Activated CD4-positive, alpha-beta T cell treated with anti-CD3 and anti-CD28 coated beads, Interleukin-2, Interleukin-6, amounts not matched to agents 100 ng/mL and 50 ng/mL, durations not matched to agents 16 hours and 8 hours (primary cell): ENCODE data around the gene OR9A2.

ENCODE experiments used
- DNase-seq: peaks from one replicate; pipeline ENCODE4 v3.0.0-alpha.2; 2020

Gene OR9A2, protein sequence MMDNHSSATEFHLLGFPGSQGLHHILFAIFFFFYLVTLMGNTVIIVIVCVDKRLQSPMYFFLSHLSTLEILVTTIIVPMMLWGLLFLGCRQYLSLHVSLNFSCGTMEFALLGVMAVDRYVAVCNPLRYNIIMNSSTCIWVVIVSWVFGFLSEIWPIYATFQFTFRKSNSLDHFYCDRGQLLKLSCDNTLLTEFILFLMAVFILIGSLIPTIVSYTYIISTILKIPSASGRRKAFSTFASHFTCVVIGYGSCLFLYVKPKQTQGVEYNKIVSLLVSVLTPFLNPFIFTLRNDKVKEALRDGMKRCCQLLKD

DNA sequence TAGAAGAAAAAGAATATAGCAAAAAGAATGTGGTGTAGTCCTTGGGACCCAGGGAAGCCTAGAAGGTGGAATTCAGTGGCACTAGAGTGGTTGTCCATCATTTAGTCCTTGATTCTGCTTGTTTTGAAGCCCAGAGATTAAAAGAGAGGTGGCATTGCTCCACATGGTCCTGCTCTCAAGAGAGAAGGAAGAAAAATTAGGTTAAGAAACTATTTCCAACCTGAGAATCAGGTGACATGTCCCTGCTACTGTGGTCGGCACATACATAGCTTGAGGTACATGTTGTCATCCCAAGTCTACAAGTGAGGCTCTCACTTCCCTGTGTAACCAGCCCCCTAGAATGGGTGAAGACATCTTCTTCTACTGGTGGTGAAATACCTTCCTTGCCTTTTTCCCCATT lies at the start of gene OR9A2:
Gene OR9A2, minus strand, starts transcription at position 101 of the 400 bp plus-strand sequence. Its CDS starts 0 bp downstream, at position 101.
- DNase-seq: no peak

DNA sequence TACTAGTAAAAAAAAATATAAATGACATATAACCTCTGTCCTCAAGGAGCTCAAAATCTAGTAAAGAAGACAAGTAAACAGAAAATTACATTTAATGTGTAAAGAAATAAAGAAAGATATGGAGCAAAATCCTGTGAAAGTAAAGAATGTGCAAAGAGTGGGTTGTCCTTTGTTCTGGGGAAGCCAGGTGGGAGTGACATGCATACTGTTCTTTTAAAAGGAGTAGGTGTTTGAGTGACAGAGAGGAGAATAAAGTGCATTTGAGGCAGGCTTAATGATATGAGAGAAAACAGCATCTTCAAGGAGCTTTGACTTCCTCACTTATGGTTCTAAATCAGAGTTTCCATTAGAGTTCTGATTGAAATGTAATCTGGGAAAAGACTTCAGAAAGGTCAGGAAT lies 47.2 kb upstream of the OR9A2 start:
- no peak for DNase-seq

DNA sequence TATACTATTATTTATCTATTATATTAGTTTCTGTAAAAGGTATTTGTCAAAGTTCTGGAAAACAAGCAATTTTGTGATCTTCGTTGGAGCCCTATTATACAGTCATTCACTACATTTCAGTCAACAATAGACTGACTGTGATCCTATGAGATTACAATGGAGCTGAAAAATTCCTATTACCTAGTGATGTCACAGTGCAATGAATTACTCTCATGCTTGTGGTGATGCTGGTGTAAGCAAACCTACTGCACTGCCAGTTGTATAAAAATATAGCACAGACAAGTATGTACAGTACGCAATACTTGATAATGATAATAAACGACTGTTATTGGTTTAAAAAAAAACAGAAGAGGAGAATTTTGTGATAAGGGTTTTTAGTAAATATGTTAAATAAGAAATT lies 46.6 kb upstream of the OR9A2 start:
- no peak for DNase-seq

DNA sequence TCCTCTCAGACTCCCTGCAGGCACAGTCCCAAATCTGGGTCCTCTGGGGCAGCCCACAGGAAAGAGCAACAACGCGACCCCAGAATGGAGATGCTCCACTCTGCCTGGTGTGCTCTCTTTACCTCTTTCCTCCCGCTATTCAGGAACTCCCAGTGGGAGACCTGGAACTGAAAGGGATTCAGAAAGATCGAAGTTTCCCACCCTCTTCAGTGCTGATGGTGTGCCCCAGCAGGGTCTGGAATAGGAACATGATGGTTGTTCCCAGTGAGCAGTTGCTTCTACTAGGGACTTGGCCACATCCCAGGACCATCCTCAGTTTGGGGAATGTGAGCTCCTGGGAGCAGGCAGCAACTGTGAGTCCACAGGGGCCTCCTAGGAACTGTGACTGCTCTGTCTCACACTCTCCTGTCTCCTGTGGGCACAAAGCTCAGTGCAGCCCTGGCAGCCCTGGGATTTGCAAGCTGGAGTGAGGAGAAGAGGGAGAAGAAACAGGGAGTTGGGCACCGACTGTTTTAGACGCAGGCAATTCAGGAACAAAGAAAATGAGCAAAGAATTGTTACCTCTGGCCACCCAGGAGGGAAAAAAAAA lies 43.1 kb upstream of the OR9A2 start:
- no peak for DNase-seq

DNA sequence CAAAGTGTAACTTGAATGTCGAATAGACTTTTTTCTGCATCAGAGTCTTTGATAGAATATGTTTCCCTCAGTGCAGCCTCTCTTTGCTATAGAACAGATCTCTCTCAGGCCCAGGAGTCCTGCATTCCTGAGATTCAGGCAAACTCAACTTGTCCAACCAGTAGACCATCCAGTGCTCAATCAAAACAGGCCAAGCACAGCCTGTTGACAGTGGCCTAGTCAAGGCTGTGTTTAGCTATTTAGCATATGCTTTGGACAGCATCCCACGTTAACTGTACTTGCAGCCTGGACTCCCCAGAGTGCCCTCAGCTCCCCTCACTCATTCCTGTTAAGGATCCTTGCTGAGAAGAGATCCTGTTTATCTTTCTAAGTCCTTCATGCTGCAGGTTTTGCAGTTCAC lies 41.5 kb upstream of the OR9A2 start:
- no peak for DNase-seq

DNA sequence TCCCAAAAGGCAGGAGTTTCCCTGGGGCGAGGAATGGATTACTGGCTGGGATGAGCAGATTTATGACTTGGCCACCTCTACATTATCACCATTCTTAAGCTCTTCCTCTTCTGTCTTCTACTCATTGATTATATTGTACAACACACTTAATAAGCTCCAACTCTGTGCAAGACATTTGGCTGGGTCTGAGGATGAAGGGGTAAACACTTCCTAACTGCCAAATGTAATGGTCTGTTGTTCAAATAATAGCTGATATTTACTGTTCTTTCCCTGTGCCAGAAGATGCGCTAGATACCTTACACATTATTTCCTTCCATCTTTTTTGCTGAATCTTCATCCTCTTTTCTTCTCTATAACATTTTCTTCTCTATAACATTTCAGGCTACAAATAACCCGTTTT lies 36.8 kb upstream of the OR9A2 start:
- DNase-seq: no peak

DNA sequence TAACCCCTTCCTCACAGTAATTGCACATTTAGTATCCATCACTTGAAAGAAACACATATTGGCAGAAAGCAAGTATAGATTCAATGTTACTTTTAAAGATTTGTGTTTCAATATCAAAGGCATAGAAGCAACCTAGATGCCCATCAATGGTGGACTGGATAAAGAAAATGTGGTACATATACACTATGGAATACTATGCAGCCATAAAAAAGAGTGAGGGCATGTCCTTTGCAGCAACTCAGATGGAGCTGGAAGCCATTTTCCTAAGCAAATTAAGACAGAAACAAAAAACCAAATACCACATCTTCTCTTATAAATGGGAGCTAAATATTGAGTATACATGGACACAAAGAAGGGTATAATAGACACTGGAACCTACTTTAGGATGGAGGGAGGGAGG lies 28.8 kb upstream of the OR9A2 start:
- DNase-seq: no peak

DNA sequence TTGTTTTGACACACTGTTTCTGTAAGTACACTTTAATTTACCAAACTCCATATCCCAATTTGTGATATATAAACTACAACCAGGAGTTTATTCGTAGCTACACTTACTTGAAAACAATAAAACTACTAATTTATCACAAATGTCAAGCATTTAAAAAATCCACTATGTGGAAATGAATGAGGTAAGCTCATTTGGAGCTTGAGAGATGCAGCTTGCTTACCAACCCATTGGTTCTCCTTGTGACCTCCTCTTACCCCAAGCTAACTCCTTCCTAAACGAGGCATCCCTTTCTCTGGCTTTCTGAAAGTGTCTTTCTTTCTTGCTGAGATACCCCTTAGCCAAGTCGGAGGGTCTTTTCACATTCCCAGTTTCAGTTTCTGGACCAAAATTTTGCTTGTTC lies 27.7 kb upstream of the OR9A2 start:
- no peak for DNase-seq

DNA sequence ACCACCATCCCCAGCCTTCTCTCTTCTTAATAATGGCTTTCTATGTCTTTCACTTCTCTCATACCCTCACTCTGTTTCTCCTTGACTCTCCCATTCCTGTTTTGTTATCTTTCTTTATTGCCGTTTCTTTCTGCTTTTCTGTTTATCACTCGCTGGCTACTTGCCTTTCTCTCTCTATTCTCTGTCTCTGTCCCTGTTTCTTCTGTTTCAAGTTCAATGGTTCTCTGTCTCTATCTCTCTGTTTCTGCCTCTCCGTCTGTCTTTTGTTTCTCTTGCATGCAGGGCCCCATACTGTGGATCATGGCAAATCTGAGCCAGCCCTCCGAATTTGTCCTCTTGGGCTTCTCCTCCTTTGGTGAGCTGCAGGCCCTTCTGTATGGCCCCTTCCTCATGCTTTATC lies 25.1 kb upstream of the OR9A2 start, which contains the start of gene OR6V1:
Gene OR6V1, plus strand, starts transcription at position 301 of the 400 bp plus-strand sequence. Its CDS starts 0 bp downstream, at position 301.
- no peak for DNase-seq

DNA sequence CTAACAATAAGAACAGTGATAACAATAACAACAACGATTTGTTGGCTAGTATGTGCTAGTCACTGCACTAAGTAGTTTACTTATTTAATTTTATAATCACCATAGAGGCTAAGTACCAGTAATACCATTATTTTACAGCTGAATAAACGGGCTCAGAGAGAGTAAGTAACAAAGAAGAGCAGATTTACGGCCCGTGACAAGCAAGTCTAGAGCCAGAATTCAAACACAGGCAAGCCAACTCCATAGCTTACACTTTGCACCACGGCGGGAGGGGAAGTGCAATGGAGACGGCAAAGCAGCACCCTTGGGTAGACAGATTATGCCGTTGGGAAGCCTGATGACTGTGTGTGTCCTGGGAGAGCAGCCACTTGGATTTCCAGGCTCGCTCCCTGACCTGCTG lies 24.0 kb upstream of the OR9A2 start:
- DNase-seq: no peak

DNA sequence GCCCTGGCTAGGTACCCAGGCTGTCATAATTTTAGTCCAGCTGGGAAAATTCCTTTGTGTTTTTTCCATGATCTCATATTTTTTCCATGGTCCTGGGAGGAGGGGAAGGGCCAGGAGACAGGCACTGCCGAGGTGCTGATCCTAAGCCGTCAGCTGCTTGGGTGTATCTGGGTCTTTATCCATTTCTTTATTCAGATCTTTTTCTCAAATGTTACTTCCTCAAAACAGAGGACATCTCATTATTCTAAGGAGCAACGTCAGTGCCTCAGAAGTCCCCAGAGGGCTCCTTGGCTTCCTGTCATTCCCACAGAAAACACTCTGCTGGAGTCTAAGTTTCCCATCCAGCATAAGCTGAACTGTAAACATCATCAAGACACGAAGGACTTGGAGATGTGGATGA lies 22.4 kb upstream of the OR9A2 start:
- DNase-seq: no peak

DNA sequence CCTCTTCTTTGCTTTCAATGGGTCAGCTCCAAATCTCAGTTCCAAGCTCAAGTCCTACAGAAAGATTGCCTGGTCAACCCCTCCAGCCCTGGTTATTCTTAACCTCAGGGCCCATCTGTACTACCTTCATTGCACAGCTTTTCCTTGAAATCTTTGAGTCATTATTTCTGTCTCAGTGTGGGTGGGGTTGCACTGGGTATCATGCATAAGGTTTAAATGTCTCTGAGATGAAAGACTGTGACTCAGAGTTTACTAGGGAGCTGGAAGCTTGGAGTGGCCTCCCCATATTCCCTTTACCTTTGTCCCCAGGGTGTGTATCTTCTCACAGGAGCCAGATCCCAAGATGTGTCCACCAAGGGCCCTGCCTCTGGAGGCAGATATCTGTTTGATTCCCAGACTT lies 21.9 kb upstream of the OR9A2 start:
- no peak for DNase-seq

DNA sequence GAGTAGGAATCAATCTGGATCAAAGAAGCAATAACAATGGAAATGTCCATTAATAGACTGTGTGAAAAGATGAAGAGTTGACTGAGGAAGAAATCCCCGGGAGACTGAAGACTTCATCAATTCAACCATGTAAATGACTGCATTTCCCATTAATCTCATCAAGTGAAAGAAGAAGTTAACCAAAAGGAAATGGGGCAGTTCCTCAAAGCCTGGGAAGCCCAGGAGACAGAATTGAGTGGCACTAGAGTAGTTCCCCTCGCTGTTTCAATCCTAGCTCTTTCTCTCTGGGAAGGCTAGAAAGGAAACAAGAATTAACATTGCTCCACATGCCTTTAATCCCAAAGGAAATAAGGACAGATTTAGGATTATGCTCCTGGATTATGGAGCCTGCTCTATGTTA lies 20.4 kb upstream of the OR9A2 start:
- DNase-seq: no peak

DNA sequence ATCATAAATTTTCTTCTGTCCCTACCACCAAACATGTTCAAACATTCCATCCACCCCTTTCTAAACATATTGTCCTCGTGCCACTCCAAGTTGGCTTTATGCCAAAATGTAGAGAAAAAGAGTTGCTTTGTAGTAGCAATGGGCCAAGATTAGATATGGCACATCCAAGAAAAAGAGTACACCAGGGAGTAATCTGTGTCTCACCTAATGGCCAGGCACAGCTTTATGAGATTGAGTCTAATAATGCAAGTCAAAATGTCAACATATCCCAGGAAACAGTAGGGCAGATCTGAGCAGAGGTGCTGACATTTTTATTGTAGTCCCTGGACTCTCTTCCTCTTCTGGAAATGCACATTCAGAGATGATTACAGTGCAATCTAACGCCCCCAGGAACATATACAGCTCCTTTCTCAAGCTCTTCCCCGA lies 19.5 kb upstream of the OR9A2 start:
- no peak for DNase-seq

DNA sequence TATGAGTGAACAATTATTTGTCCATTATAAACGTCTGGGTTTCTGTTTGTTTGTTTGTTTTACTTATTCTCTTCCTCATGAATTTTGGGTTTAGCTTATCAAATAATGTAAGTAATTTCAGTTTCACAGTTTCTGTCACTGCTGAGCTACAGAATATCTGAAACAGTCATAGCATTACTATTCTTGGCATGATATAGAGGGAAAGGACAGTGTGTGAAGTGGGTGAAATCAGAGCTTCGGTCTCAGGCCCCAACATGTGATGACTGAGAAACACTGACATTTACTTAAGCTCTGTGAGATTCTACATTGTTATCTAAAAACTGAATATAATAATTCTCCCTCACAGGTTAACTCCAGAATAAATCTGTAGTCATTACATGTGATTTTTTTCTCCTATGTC lies 16.5 kb upstream of the OR9A2 start:
- DNase-seq: no peak

DNA sequence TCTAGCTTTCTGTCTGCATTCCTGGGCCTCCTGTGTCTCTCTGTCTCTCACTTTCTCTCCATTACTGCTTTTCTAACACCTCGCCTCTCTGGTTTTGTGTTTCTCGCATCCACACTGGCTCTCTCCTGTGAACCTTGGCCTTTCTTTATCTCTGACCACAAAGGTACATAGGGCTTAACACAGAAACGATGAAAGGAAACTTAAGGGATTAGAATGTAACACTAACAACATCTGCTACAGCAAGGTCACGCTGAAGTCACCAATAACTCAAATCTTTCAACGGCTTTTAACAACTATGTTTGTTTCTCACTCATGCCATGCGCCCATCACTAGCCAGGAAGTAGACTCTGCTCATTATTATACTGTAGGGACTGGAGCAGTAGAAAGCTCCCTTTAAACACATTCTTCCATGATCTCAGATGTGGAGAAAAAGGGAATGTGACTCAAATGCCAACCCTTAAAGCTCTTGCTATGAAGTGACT lies 15.9 kb upstream of the OR9A2 start:
- no peak for DNase-seq

DNA sequence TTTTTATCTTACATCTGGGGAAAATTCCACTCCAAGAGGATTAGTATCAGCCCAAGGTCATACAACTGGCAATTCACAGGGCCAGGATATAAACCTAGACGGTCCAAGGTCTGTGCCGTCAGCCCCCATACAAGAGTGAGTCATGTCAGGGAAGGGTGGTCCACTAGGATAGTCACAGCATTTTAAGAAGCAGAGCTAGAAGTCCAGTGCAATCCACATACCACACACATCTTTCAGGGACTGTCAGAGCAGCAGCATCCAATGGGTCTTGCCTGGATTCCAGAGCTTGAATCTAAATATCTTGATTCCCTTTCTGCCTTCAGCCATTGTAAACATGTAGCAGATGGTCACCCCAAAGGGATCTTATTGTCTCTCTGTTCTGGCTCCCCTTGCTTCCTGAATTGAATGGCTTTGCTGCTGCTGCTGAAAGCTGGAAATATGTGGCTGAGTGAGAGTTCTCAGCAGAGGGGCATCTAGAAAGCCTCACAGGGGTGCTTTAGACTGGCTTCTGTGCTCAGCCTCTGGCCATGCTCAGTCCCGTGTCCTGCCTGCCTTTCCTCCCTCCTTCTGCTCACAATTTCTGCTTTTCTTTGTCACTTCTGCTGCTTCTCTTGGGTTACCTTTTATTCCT lies 15.3 kb upstream of the OR9A2 start:
- no peak for DNase-seq

DNA sequence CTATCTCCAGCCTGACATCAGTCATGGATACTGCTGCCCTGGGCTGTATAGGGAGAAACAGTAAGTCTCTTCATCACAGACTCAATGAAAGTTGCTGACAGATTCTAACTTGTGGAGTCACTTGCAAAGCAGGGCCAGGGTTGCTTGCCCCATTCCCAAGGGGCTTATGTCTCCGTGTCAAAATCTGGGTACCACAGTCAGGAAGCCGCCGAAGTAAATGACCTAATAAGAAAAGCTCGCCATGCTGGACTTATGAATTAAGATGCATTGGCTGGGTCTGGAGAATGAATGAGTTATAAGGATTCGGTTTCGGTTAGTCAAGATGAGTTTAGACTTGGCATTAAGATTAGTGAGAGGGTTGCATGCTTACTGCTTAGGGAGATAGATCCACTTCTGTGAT lies 14.4 kb upstream of the OR9A2 start:
- no peak for DNase-seq

DNA sequence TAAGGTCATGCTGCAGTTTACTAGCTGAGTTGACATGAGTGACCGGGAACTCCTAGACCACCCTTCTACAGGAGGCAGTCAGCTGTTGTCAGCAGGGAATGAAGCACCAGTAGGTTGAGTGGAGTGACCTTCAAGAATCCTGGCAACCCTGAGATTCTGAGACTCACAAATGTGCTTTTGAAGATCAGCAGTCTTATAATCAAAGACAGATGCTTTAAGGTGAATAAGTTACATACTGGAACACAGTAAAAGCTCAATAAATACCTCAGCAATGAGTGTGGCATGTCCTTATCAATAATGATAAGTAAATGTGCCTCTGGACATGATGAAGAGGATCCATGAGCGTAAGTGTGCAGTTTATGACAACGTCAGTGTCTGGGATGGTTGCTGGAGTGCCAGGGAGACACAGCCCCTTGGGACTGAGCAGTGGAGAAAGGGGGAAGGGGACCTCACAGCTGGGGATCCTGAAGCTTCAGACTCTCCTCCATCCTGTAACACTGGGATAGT lies 13.3 kb upstream of the OR9A2 start:
- no peak for DNase-seq

DNA sequence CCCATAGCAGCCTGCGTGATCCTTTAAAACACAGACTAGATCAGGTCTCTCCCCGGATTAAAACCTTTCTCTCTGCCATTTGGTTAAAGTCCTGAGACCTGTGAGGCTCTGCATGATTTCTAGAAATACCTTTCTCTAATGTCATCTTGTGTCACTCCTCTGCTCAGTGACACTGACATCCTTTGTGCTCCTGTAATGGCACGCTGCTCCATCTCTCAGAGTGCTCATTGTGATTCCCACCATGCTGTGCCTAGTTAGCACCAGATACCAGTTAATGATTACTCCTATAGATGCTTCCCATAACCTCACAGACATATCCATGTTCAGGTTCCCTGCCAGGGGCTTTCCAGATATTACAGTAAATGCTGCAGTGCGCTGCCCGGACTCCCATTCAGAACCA lies 11.7 kb upstream of the OR9A2 start:
- no peak for DNase-seq

DNA sequence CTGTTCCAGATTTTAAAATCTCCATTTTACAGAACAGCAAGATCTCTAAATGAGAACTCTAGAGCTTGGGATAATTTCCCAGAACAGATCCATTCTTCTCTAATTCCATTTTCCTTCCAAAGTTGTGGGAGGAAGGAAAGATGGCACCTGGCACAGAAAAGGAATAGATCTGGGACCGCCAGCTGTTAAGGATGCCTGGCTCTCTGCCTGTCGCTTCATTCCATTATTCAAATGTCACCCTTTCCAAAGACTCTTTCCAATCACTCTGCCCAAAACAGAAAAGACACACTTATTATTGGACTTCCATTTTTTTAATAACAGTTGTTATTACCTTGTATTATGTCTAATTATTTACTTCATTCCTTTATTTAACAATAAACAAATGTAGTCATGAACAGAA lies 751 bp upstream of the OR9A2 start:
- DNase-seq: no peak

DNA sequence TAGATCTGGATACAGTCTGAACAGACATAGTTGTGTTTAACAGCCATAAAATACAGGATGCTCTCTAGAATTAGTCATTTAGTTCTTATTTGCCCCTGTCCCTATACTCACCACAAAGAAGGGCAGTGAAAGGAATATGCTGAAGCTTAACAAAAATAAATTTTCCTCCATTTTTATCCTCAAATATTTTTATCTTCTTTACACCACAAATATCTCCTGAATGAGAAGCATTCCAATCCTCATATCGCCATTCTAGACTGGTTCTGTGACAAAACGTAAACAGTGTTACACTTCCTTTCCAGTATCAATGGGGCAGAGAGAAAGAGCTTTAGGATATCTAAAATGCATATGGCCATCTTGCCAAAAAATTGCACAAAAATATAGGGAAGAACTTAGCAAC lies 1.6 kb downstream of the OR9A2 start:
- no peak for DNase-seq

DNA sequence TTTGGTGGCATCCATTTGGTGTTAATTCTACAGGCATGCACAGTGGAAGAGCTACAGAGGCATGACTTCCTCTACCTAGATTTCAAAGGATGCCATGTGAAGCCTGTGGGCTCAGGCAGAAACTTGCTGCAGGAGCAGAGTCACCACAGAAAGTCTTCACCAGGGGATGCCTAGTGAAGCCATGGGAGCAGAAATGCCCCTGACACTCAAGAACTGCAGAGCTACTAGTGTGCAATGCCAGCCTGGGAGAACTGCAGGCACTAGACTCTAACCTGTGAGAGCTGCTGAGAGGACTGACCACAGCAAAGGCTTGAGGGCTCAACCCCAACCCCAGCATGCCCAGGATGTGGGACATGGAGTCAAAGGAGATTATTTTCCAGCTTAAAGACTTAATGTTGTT lies 3.9 kb downstream of the OR9A2 start:
- DNase-seq: no peak

DNA sequence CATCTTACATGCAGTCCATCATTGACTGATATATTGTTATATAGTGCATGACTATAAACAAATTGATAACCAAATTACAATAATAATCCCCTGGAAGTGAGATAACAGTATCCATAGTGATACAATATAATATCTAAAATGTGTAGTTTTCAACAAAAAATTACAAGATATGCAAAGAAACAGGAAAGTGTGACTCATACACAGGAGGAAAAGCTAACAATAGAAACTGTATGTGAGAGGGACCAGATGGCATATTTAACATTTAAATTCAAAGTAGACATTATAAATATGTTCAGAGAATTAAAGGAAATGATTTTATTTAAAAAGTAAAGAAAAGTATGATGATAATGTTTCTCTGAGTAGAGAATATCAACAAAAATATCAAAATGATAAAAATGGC lies 8.0 kb downstream of the OR9A2 start:
- no peak for DNase-seq
